ENCODE measurements around the gene ASIC2. TPM values are rescaled to one million over a fixed set of nuclear protein-coding genes. Genes with fewer than 3 reads are reported as not detected.

ASIC2 gene
- total RNA-seq, 2 donors from 2014 or later = 0.48 to 1.3 TPM

- TF ChIP-seq CTCF (IDR thresholded peaks at IDR 0.05) = no peak
- H3K27me3 ChIP-seq = no peaks in the 10 kb centered on the region
These were observed 206.2 kb downstream of the ASIC2 start for GRCh38 chr17:33086878-33087277.

GRCh38 chr17:33086041-33086440 lies 207.1 kb downstream of the ASIC2 start:
- intact Hi-C loops (cut with DNase I) = no loop called here
- Histone ChIP-seq H3K36me3 (no peaks in the 10 kb centered on the region), H3K4me3 (no peak overlapping the region), H3K27ac (no peak overlapping the region), H3K4me1 (no peaks in the 10 kb centered on the region), H3K9ac (ENCODE audit: low read depth in 2 of 2, low read length in 2 of 2) (no peak overlapping the region), H3K9me3 (no peaks in the 10 kb centered on the region), H3K27me3 (no peaks in the 10 kb centered on the region)
- TF ChIP-seq CTCF (IDR thresholded peaks at IDR 0.05) = no peak
- DNase-seq = no peak

More at GRCh38 chr17:33086878-33087277, 206.2 kb downstream of the ASIC2 start:
- Histone ChIP-seq H3K4me3 (no peak overlapping the region), H3K4me1 (no peaks in the 10 kb centered on the region), H3K36me3 (no peaks in the 10 kb centered on the region), H3K9ac (ENCODE audit: low read depth in 2 of 2, low read length in 2 of 2) (no peak overlapping the region), H3K9me3 (no peaks in the 10 kb centered on the region), H3K27ac (no peak overlapping the region)
- DNase-seq = no peak
- intact Hi-C loops (cut with DNase I) = no loop called here

- no peaks in the 10 kb centered on the region for H3K9me3 ChIP-seq
- no peak overlapping the region for H3K4me3 ChIP-seq
- no peak for DNase-seq
- TF ChIP-seq CTCF (IDR thresholded peaks at IDR 0.05) = no peak
- H3K9ac ChIP-seq (ENCODE audit: low read depth in 2 of 2, low read length in 2 of 2) = no peak overlapping the region
- no peaks in the 10 kb centered on the region for H3K4me1 ChIP-seq
- no peaks in the 10 kb centered on the region for H3K27me3 ChIP-seq
- peak overlapping the region; percentile 12 for H3K27ac ChIP-seq
- intact Hi-C loops (cut with DNase I) = no loop called here
- no peaks in the 10 kb centered on the region for H3K36me3 ChIP-seq
These were observed 207.8 kb downstream of the ASIC2 start for GRCh38 chr17:33085256-33085655.

GRCh38 chr17:33084755-33085154 lies 208.3 kb downstream of the ASIC2 start:
- Histone ChIP-seq H3K9me3 (no peaks in the 10 kb centered on the region), H3K9ac (ENCODE audit: low read depth in 2 of 2, low read length in 2 of 2) (no peak overlapping the region), H3K27ac (peak overlapping the region; percentile 12), H3K27me3 (no peaks in the 10 kb centered on the region), H3K36me3 (no peaks in the 10 kb centered on the region), H3K4me1 (no peaks in the 10 kb centered on the region), H3K4me3 (no peak overlapping the region)
- DNase-seq = peak; percentile 27
- no peak for TF ChIP-seq CTCF (IDR thresholded peaks at IDR 0.05)
- intact Hi-C loops (cut with DNase I) = no loop called here

GRCh38 chr17:33082529-33083173 lies 210.4 kb downstream of the ASIC2 start:
- H3K9ac ChIP-seq (ENCODE audit: low read depth in 2 of 2, low read length in 2 of 2) = no peak overlapping the region
- H3K9me3 ChIP-seq = no peaks in the 10 kb centered on the region
- TF ChIP-seq CTCF (IDR thresholded peaks at IDR 0.05) = no peak
- no peaks in the 10 kb centered on the region for H3K4me1 ChIP-seq
- no peak overlapping the region for H3K4me3 ChIP-seq
- H3K27ac ChIP-seq = no peak overlapping the region
- DNase-seq = no peak
- intact Hi-C loops (cut with DNase I) = no loop called here
- no peaks in the 10 kb centered on the region for H3K27me3 ChIP-seq
- H3K36me3 ChIP-seq = no peaks in the 10 kb centered on the region
